HG03354 (cell line): ENCODE data around the gene SPRR2G.
"Not testable (repeated sequence)": the region's sequence is repeated elsewhere in the genome, so short reads cannot be mapped to it uniquely, and the experiment has no call there.

ENCODE experiments used
- ATAC-seq: cut with Tn5 transposase; IDR thresholded peaks from one replicate; pipeline ENCODE4 v1.9.1; 2021; ENCODE audit warnings: mild to moderate bottlenecking; ENCODE audit not compliant: unreplicated experiment, poor library complexity, severe bottlenecking

Gene SPRR2G

GRCh38 chr1:153119491-153119971 is 31.2 kb downstream of the SPRR2G start:
- no peak for ATAC-seq

DNA sequence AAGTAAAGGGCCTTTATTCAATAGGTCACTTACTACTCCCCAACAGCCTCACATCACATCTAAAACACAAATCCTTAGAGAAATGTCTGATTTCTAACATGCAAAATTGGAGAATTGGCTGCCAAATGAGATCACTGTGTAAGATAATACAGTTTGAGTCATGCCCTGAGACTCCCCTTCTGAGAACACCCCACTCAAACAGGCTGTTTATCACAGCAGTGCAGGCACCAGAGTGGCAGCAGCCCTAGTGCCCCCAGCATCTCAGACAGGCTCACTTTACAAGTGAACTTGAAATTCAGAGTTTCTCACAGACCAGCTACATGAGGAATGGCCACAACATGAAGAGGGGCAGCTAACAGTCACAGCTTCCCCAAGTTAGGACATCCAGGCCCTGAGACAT is 35.4 kb downstream of the SPRR2G start:
- not testable (repeated sequence) for ATAC-seq

- no peak for ATAC-seq
Observed at GRCh38 chr1:153113416-153113815, 37.3 kb downstream of the SPRR2G start, which contains the start of gene SPRR2F. SPRR2F (minus strand) TSS chr1:153113516; CDS start chr1:153112733, 783 bp downstream.

- not testable (repeated sequence) for ATAC-seq
Observed at GRCh38 chr1:153112454-153112853, 38.2 kb downstream of the SPRR2G start.

- no peak for ATAC-seq
Observed at GRCh38 chr1:153100245-153100644, 50.4 kb downstream of the SPRR2G start.
